GM13976 (cell line): ENCODE results near the gene CAPN2.

Source experiments
- DNase-seq: peaks from one replicate; pipeline ENCODE4 v3.0.0; 2012; ENCODE audit warnings: low spot score
- in situ Hi-C: fragments of 300-500 bp; cut with MboI; formaldehyde crosslinking; loops from one replicate; pipeline ENCODE4 v1.12.0; 2022; ENCODE audit warnings: low sequenced_read_pairs, mixed read lengths, inconsistent platforms; ENCODE audit not compliant: unreplicated experiment
- TF ChIP-seq, protein P1 (sequence below): IDR thresholded peaks from 2 replicates; pipeline ENCODE4 v1.5.1; 2012; ENCODE audit warnings: borderline replicate concordance, mild to moderate bottlenecking; ENCODE audit not compliant: insufficient read depth; ENCODE audit errors: extremely low read depth, missing control alignments, control extremely low read depth

The CAPN2 gene

DNA sequence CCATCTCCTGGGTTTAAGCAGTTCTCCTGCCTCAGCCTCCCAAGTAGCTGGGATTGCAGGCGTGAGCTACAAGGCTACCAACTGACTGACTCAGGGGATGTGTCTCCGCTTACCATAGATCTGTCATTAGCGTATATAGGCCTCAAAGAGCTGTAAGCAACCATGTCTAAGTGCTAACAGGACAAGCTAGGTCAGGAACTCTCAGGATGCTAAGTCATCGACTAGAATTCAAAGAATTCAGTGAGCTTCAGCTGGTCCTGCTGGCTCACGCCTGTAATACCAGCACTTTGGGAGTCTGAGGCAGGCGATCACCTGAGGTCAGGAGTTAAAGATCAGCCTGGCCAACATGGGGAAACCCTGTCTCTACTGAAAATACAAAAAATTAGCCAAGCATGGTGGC, 29.5 kb downstream of the CAPN2 start:
- in situ Hi-C loops, result no loop called here
- no peak for DNase-seq
- TF ChIP-seq, protein P1, sequence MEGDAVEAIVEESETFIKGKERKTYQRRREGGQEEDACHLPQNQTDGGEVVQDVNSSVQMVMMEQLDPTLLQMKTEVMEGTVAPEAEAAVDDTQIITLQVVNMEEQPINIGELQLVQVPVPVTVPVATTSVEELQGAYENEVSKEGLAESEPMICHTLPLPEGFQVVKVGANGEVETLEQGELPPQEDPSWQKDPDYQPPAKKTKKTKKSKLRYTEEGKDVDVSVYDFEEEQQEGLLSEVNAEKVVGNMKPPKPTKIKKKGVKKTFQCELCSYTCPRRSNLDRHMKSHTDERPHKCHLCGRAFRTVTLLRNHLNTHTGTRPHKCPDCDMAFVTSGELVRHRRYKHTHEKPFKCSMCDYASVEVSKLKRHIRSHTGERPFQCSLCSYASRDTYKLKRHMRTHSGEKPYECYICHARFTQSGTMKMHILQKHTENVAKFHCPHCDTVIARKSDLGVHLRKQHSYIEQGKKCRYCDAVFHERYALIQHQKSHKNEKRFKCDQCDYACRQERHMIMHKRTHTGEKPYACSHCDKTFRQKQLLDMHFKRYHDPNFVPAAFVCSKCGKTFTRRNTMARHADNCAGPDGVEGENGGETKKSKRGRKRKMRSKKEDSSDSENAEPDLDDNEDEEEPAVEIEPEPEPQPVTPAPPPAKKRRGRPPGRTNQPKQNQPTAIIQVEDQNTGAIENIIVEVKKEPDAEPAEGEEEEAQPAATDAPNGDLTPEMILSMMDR, result no peak

DNA sequence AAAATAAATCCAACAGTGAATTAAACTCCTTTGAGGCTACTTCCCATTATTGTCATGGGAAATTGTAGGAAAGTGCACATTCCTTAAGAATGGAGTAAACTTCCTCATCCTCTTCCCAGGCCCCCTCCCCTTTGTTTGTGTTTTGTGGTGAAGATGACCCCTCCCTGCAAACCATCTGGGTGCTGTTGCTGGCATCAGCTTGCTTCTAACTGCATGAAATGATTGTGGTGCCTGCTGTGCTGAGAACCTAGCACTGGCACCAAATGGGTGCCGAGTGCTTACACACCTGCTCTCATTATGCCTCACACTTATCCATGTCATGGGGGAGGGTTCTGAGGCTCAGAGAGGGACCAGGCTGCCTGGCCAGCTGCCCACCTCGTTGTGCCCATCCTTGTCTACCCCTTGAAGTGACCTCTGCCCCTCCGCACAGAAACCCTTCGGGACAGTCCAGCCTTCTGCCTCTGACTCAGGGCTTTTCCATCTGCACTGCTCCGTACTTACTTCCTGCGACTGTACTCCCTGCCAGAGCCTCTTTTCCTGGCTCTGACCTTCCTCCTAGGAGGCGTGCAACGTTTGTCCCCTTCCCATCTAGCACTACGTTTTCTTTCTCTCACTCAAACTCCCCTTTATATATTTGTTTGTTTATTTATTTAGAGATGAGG, 30.6 kb downstream of the CAPN2 start:
- no peak for DNase-seq
- TF ChIP-seq, protein P1, result no peak
- in situ Hi-C loops, result no loop called here

DNA sequence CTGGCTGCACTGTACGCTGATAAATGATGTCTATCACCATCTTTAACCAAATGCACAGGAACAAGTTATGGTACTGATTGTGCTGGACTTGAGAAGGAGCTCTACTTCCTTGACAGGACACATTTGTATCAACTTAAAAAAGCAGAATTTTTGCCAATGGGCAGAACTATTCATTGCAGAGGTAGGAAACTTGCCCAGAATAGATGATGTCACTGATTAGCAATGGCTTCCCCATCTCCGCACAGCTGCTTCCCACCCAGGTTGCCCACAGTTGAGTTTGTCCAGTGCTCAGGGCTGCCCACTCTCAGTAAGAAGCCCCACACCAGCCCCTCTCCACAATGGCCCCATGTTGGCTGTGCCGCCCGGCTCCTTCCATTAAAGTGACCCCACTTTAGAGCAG, 33.4 kb downstream of the CAPN2 start:
- DNase-seq, result no peak
- TF ChIP-seq, protein P1, result no peak
- in situ Hi-C loops, result loop anchor here (5.0 kb wide), 1 partner anchor 48 kb away; no protein-coding TSS in a partner anchor

DNA sequence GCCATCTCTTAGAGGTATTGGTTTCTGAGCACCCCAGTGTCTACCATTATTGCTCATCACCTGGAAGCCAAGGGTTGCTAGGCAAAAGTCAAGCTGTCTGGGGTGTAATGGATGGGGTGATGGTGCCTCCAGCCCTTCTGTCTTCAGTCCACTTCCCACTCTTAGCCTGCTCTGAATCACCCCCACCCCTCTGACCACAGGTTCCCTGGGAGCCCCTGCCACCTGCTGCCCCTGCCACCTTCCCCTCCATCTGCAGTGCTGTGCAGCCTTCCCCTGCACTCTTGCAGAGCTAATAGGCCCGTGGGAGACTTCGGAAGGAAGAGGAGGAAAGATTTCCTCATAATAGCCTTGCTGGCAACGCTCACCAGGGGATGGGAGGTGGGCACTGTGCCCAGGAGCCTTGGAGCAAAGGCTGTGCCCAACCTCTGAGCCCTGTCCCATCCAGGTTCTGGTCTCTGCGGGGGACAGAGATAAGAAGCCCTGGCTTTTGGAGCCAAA, 35.5 kb downstream of the CAPN2 start:
- TF ChIP-seq, protein P1, result no peak
- in situ Hi-C loops, result loop anchor here (5.0 kb wide), 1 partner anchor 51 kb away; no protein-coding TSS in a partner anchor
- DNase-seq, result no peak

DNA sequence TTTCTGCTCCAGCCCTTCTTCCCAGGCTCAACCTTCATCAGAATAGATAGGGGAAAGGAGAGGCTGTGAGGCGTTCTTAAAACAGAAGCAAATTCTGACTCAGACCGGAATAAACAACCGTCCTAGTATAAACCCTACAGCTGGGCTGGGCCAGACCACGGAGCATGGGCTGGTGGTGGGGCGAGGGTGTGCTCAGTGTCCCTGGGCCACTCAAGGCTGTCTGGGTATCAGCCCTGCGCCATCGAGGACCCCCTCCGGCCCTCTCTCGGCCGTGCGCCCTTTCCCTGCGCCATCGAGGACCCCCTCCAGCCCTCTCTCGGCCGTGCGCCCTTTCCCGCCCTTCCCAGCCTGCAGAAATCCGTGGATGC, 36.0 kb downstream of the CAPN2 start:
- TF ChIP-seq, protein P1, result no peak
- in situ Hi-C loops, result loop anchor here (5.0 kb wide), 1 partner anchor 51 kb away; no protein-coding TSS in a partner anchor
- no peak for DNase-seq

GRCh38 chr1:223748773-223749733, 36.7 kb downstream of the CAPN2 start:
- in situ Hi-C loops, result loop anchor here (5.0 kb wide), 1 partner anchor 52 kb away; no protein-coding TSS in a partner anchor
- TF ChIP-seq, protein P1, result peak; percentile 90
- peak; percentile 84 for DNase-seq
